ENCODE data around the gene TMEM80.
A peak's percentile ranks its signal among the peaks of the same experiment; 100 is the strongest.

TMEM80 gene

DNA sequence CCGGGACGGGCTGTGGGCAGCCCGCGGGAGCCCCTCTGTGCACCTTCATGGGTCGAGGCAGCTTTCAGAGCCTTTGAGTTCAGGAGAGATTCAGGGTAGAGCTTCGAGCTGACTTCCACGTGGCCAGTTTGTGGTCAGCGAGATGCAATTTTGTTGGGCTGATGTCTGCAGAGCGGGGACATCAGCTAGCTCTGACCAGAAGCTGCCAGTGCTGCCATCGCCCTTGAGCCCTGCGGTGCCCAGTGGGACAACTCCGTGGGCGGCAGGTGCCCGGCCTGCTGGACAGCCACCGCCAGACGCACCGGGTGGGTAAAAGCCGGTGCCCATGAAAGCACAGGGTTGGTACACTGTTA lies 52.4 kb downstream of the TMEM80 start:
- peak in 1 of 2 experiments; percentile 11 for DNase-seq

DNA sequence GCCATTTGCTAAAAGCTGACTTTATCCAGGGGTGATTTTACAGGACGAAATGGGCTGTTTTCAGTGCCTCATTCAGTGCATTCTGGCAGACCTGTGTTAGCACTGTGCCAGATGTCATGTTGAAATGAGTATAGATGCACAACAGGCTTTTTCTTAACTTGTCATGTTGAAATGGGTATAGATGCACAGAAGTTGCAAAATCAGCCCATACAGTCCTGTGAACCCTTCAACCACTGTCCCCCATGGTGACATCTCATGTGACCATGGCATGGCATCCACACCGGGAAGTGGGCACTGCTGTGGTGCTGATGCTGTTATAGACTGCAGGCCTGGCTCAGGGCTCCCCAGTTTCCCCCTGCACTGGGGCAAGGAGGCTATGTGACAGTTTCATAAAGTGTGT lies 54.1 kb downstream of the TMEM80 start:
- DNase-seq: no peak
